Activated CD8-positive, alpha-beta memory T cell treated with anti-CD3 and anti-CD28 coated beads, Interleukin-2, amount 50 U/mL, for 48 hours (primary cell): ENCODE measurements around the gene ANKRD33B.
"Not testable (repeated sequence)": the region's sequence is repeated elsewhere in the genome, so short reads cannot be mapped to it uniquely, and the experiment has no call there.

ENCODE experiments used
- DNase-seq: peaks from one replicate; pipeline ENCODE4 v3.0.0-alpha.2; 2020

Gene ANKRD33B

GRCh38 chr5:10563945-10564837 is at the start of gene ANKRD33B:
Gene ANKRD33B, plus strand, starts transcription at chr5:10564070. Its CDS starts 398 bp downstream, at chr5:10564468.
- peak; percentile 88 for DNase-seq

- DNase-seq = not testable (repeated sequence)
These were observed 49.3 kb upstream of the ANKRD33B start for GRCh38 chr5:10514572-10514971.

GRCh38 chr5:10515492-10515891 is 48.4 kb upstream of the ANKRD33B start:
- no peak for DNase-seq

GRCh38 chr5:10518347-10518746 is 45.5 kb upstream of the ANKRD33B start:
- DNase-seq = no peak

GRCh38 chr5:10519729-10520128 is 44.1 kb upstream of the ANKRD33B start:
- DNase-seq = no peak

- DNase-seq = no peak
These were observed 43.2 kb upstream of the ANKRD33B start for GRCh38 chr5:10520706-10521105.

GRCh38 chr5:10521466-10522223 is 42.2 kb upstream of the ANKRD33B start:
- no peak for DNase-seq

GRCh38 chr5:10522224-10522611 is 41.7 kb upstream of the ANKRD33B start:
- DNase-seq = no peak

- no peak for DNase-seq
These were observed 39.3 kb upstream of the ANKRD33B start for GRCh38 chr5:10524376-10525123.

GRCh38 chr5:10525124-10525495 is 38.8 kb upstream of the ANKRD33B start:
- DNase-seq = no peak

- no peak for DNase-seq
These were observed 36.5 kb upstream of the ANKRD33B start for GRCh38 chr5:10527281-10527950.

GRCh38 chr5:10528056-10528816 is 35.6 kb upstream of the ANKRD33B start:
- DNase-seq = no peak

GRCh38 chr5:10528827-10529226 is 35.0 kb upstream of the ANKRD33B start:
- no peak for DNase-seq

- no peak for DNase-seq
These were observed 33.1 kb upstream of the ANKRD33B start for GRCh38 chr5:10530601-10531320.

GRCh38 chr5:10532421-10532820 is 31.4 kb upstream of the ANKRD33B start:
- no peak for DNase-seq

- no peak for DNase-seq
These were observed 30.6 kb upstream of the ANKRD33B start for GRCh38 chr5:10533226-10533625.

- no peak for DNase-seq
These were observed 29.0 kb upstream of the ANKRD33B start for GRCh38 chr5:10534561-10535530.

GRCh38 chr5:10536511-10536910 is 27.4 kb upstream of the ANKRD33B start:
- no peak for DNase-seq

- no peak for DNase-seq
These were observed 26.8 kb upstream of the ANKRD33B start for GRCh38 chr5:10536931-10537579.
